OCI-M1 (cell line): ENCODE results near the gene GALE.

ENCODE experiments used
- DNase-seq: peaks from one replicate; lab custom pipeline; 2025; lab: John Stamatoyannopoulos, UW

Gene GALE

GRCh38 chr1:23751050-23751814, 49.3 kb downstream of the GALE start:
- peak; percentile 58 for DNase-seq

- DNase-seq, result no peak
Observed at GRCh38 chr1:23748016-23748415, 52.5 kb downstream of the GALE start.
